CD4-positive, alpha-beta T cell (primary cell): ENCODE measurements around the gene BRINP3. TPM values are rescaled to one million over a fixed set of nuclear protein-coding genes. Genes with fewer than 3 reads are reported as not detected.

Experiments used
- ATAC-seq: fragments of 200-7000 bp; cut with Tn5 transposase; one replicate; pipeline ENCODE4 v1.10.0; 2022; ENCODE audit warnings: mild to moderate bottlenecking; ENCODE audit not compliant: poor library complexity
- CTCF ChIA-PET: fragments of 350-600 bp; sonication (Branson Sonifier 250); formaldehyde crosslinking; loops from one replicate; lab custom pipeline; 2021; ENCODE audit warnings: antibody characterized with exemption, inconsistent platforms; lab: Charles Lee
- POLR2A ChIA-PET: fragments of 350-600 bp; sonication (Branson Sonifier 250); formaldehyde crosslinking; loops from one replicate; lab custom pipeline; 2021; ENCODE audit warnings: antibody characterized with exemption, inconsistent platforms; lab: Charles Lee
- DNase-seq, 14 experiments: peaks; one replicate each; pipeline ENCODE4 v3.0.0-alpha.2; 2013 to 2020; ENCODE audit warnings: mixed read lengths in 2 of 14
- H3K27ac ChIP-seq, 2 donors: one replicate each; pipeline versions ENCODE4 v1.5.1 to v1.7.0; 2013; ENCODE audit warnings: low read length in 2 of 2, low read depth in 1 of 2, mild to moderate bottlenecking in 1 of 2
- H3K27me3 ChIP-seq, 2 experiments: 1 replicate in 1 of 2; 2 replicates in 1 of 2; pipeline versions ENCODE4 v1.6.1 to v1.7.0; 2013; ENCODE audit warnings: low read length in 2 of 2, control low read depth in 1 of 2, mild to moderate bottlenecking in 1 of 2, moderate library complexity in 1 of 2; ENCODE audit not compliant: insufficient read depth in 2 of 2, control insufficient read depth in 1 of 2
- H3K36me3 ChIP-seq: one replicate; pipeline ENCODE4 v1.6.1; 2013; ENCODE audit warnings: low read length, control low read depth; ENCODE audit not compliant: insufficient read depth
- H3K4me1 ChIP-seq: one replicate; pipeline ENCODE4 v1.6.1; 2013; ENCODE audit warnings: low read length, control low read depth; ENCODE audit not compliant: insufficient read depth
- H3K4me3 ChIP-seq: one replicate; pipeline ENCODE4 v1.5.1; 2013; ENCODE audit warnings: mild to moderate bottlenecking, low read length, moderate library complexity
- H3K9me3 ChIP-seq, 2 experiments: 1 replicate in 1 of 2; 2 replicates in 1 of 2; pipeline versions ENCODE4 v1.6.1 to v1.7.0; 2013; ENCODE audit warnings: low read length in 2 of 2, mild to moderate bottlenecking in 2 of 2, control low read depth in 1 of 2, moderate library complexity in 1 of 2; ENCODE audit not compliant: control insufficient read depth in 1 of 2, insufficient read depth in 1 of 2
- H3K27ac Mint-ChIP-seq: one replicate; pipeline ENCODE4 v1.8.0; 2020; ENCODE audit warnings: mixed read lengths
- H3K27me3 Mint-ChIP-seq: one replicate; pipeline ENCODE4 v1.8.0; 2021; ENCODE audit warnings: mixed read lengths
- H3K36me3 Mint-ChIP-seq: one replicate; pipeline ENCODE4 v1.8.0; 2021; ENCODE audit warnings: low read depth, mixed read lengths
- H3K4me1 Mint-ChIP-seq: one replicate; pipeline ENCODE4 v1.8.0; 2021; ENCODE audit warnings: low read depth, mixed read lengths
- H3K4me3 Mint-ChIP-seq: one replicate; pipeline ENCODE4 v1.8.0; 2020; ENCODE audit warnings: mild to moderate bottlenecking, mixed read lengths
- H3K9me3 Mint-ChIP-seq: one replicate; pipeline ENCODE4 v1.8.0; 2020; ENCODE audit warnings: mixed read lengths
- CTCF ChIP-seq: fragments of 200-600 bp; IDR thresholded peaks from one replicate; pipeline ENCODE4 v1.8.0; 2022; ENCODE audit warnings: antibody characterized with exemption, mild to moderate bottlenecking
- intact Hi-C, 2 experiments: fragments of 100-400 bp; cut with DNase I in 1 of 2; cut with micrococcal nuclease in 1 of 2; formaldehyde crosslinking; loops; one replicate each; pipeline versions ENCODE4 v1.15.1 to v1.9.0; 2023 to 2025; cut with DNase I, micrococcal nuclease
- total RNA-seq, 174 experiments: library from RNA in 2 of 174; stranded (reverse) in 2 of 174; gene quantifications; one replicate each; pipeline ENCODE4 v1.2.3 and lab custom pipeline; 2021 to 2026

The BRINP3 gene
- total RNA-seq, 2 experiments from 2014 or later, result not detected

- Mint-ChIP-seq H3K4me3 (no peak overlapping the region), H3K27ac (no peak overlapping the region), H3K36me3 (no peaks in the 10 kb centered on the region), H3K27me3 (no peaks in the 10 kb centered on the region), H3K9me3 (peaks cover 4% of the 10 kb centered on the region), H3K4me1 (no peaks in the 10 kb centered on the region)
- POLR2A ChIA-PET, result no interaction called here
- ATAC-seq, result no peak
- Histone ChIP-seq H3K9me3 (peaks cover 0 to 5% of the 10 kb centered on the region in 2 experiments), H3K4me3 (no peak overlapping the region), H3K4me1 (no peaks in the 10 kb centered on the region), H3K27me3 (no peaks in the 10 kb centered on the region), H3K27ac (no peak overlapping the region), H3K36me3 (no peaks in the 10 kb centered on the region)
- CTCF ChIA-PET, result no interaction called here
- DNase-seq, result no peak
- TF ChIP-seq CTCF, result no peak
- intact Hi-C loops, result no loop called here
Observed at GRCh38 chr1:190098756-190099155, 378.9 kb downstream of the BRINP3 start.

GRCh38 chr1:190098107-190098506, 379.6 kb downstream of the BRINP3 start:
- Mint-ChIP-seq H3K27me3 (no peaks in the 10 kb centered on the region), H3K36me3 (no peaks in the 10 kb centered on the region), H3K9me3 (peaks cover 4% of the 10 kb centered on the region), H3K27ac (no peak overlapping the region), H3K4me1 (no peaks in the 10 kb centered on the region), H3K4me3 (no peak overlapping the region)
- no peak for ATAC-seq
- peaks cover 0 to 5% of the 10 kb centered on the region in 2 experiments for H3K9me3 ChIP-seq
- DNase-seq, result no peak
- no peaks in the 10 kb centered on the region for H3K27me3 ChIP-seq
- intact Hi-C loops, result no loop called here
- H3K36me3 ChIP-seq, result no peaks in the 10 kb centered on the region
- ChIA-PET POLR2A (no interaction called here), CTCF (no interaction called here)
- H3K27ac ChIP-seq, result no peak overlapping the region
- no peaks in the 10 kb centered on the region for H3K4me1 ChIP-seq
- no peak overlapping the region for H3K4me3 ChIP-seq
- TF ChIP-seq CTCF, result no peak

- peaks cover 0 to 5% of the 10 kb centered on the region in 2 experiments for H3K9me3 ChIP-seq
- Mint-ChIP-seq H3K4me3 (no peak overlapping the region), H3K36me3 (no peaks in the 10 kb centered on the region), H3K4me1 (no peaks in the 10 kb centered on the region), H3K27me3 (no peaks in the 10 kb centered on the region), H3K9me3 (peaks cover 7% of the 10 kb centered on the region), H3K27ac (no peak overlapping the region)
- ChIA-PET POLR2A (no interaction called here), CTCF (no interaction called here)
- H3K4me1 ChIP-seq, result no peaks in the 10 kb centered on the region
- intact Hi-C loops, result no loop called here
- no peaks in the 10 kb centered on the region for H3K36me3 ChIP-seq
- no peaks in the 10 kb centered on the region for H3K27me3 ChIP-seq
- ATAC-seq (no peak), DNase-seq (no peak)
- TF ChIP-seq CTCF, result no peak
- no peak overlapping the region for H3K27ac ChIP-seq
- no peak overlapping the region for H3K4me3 ChIP-seq
Observed at GRCh38 chr1:190095596-190095995, 382.1 kb downstream of the BRINP3 start.
